Measurements from ENCODE around the gene PIGBOS1. TPM values are rescaled to one million over a fixed set of nuclear protein-coding genes. Genes with fewer than 3 reads are reported as not detected.
"Not testable (repeated sequence)": the region's sequence is repeated elsewhere in the genome, so short reads cannot be mapped to it uniquely, and the experiment has no call there.

The PIGBOS1 gene
- total RNA-seq, 1 experiment from 2014 or later: 15.4 TPM

DNA sequence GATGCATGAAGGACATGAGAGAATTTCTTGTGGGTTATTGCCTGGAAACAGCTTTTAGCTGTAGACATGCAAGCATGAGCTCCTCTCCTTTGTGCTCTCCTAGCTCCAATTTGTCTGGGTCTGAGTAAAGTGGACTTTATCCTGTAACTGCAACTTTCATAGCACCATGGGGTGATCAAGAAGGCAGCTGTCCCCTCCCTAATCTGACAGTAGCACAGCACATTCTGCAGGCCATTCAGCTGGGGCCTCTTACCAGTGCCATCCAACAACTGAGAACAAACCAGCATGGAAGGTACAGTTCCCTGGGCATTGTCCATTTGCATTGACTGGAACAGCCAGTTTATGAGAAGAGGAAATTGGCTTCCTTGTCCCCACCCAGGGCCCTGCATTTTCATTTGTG lies 21.6 kb downstream of the PIGBOS1 start:
- DNase-seq (ENCODE audit: low read depth): no peak

DNA sequence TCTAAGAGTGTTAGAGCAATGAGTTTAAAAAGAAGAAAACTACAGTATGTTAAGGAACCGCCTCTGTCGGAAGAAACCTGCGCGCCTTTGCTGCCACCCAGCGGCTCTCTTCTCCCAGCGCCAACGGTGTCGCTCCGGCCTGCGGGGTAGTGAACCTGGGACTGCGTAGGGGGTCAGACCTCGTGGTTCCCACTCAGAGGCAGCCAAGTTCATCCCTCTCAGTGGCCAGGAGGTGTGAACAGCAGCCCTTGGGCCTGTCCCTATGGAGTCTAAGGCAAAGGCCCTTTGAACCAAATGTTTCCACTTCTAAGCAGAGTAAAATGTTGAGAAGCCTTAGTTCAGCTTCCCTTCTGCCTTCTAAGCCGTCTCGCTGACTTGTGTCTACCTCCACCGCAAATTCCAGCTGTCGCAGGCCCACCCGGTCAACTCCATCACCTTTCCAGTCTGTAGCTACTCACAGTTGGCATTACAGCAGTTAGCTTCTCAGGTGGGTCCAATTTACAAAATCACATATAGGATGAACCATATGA lies 28.3 kb downstream of the PIGBOS1 start:
- DNase-seq (ENCODE audit: low read depth): peak; percentile 78

- peak; percentile 80 for DNase-seq (ENCODE audit: low read depth)
Observed at GRCh38 chr15:55289746-55290527, 29.0 kb downstream of the PIGBOS1 start, which contains the start of gene RAB27A. RAB27A (minus strand) TSS chr15:55289813; CDS start chr15:55234934, 54,879 bp downstream.

DNA sequence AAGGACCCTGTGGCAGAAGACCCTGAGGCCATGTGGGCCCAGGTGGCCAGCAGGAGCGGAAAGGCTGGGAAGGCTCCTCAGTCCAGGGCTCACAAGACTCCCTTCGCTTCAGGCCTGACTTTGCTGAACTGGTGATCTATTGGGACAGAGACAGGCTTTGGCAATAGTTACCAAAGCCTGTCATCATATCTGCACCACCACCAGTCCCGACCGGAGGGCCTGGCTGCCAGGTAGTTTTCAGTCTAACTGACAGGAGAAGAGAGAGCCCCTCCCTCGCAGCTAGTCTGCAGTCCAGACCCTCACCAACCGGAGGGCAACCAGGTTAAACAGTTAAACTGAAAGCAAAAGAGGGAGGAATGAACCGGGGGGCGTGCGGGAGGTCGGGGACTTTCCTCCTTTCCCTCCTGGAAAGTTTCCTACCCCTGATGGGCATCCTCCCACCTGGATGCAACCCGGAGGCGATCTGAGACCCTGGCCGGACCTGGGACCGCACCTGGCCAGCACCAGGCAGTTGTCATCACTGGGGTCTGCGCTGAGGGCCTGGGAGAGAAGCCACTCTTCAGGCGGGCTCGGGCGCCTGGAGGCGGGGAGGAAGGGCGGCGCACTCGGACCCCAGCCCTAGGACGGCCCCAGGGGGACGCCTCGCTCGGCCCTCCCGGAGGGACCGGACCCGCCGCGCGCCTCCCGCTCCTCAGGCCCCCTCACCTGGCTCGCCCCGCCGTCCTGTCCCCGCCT lies 29.7 kb downstream of the PIGBOS1 start:
- peak; percentile 46 for DNase-seq (ENCODE audit: low read depth)

DNA sequence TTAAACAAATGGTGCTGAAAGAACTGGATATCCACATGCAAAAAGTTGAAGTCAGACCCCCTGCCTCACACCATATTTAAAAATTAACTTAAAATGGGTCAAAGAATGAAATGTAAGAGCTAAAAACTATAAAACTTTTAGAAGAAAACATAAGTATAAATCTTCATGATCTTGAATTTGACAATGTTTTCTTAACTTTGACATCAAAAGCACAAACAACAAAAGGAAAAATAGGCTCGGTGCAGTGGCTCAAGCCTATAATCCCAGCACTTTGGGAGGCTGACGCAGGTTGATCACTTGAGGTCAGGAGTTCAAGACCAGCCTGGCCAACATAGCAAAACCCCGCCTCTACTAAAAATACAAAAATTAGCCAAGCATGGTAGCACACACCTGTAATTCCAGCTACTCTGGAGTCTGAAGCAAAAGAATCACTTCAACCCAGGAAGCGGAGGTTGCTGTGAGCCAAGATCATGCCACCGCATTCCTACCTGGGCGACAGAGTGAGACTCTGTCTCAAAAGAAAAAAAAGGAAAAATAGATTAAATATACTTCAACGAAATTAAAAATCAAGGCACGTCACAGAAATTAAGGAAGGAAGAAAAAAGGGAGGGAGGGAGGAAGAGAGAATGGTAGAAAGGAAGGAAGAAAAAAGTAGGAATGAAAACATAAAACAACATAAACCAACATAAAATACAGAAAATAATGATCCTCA lies 30.8 kb downstream of the PIGBOS1 start:
- DNase-seq (ENCODE audit: low read depth): no peak

GRCh38 chr15:55286442-55287189 lies 32.3 kb downstream of the PIGBOS1 start:
- DNase-seq (ENCODE audit: low read depth): not testable (repeated sequence)

GRCh38 chr15:55284426-55284825 lies 34.5 kb downstream of the PIGBOS1 start:
- DNase-seq (ENCODE audit: low read depth): no peak

- no peak for DNase-seq (ENCODE audit: low read depth)
Observed at GRCh38 chr15:55283379-55284147, 35.4 kb downstream of the PIGBOS1 start.

DNA sequence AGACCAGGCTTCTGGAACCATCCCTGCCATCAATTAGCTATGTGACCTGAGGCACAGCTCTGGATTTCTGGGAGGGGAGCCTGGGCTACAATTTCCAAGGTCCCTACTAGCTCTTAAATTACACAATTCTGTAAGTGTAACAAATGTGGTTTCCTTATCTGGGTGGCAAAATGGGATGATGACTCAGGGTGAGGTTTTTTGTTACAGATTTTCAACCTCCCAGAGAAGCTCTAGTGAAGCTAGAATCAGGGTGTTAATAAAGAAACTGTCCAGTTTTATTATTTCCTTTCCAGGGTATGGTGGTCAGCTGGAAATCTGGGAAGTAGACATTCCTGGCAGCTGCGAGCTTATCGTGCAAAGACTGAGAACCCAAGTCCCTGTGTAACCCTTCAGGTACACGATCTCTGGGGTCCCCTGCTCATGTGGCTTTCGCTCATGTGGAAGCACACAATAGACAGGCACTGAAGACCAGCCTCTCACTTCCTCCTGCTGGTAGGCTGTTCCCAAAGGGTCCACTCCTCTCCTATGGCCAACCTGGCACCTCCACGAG lies 36.6 kb downstream of the PIGBOS1 start:
- peak; percentile 90 for DNase-seq (ENCODE audit: low read depth)

- DNase-seq (ENCODE audit: low read depth): no peak
Observed at GRCh38 chr15:55281517-55282228, 37.2 kb downstream of the PIGBOS1 start.

DNA sequence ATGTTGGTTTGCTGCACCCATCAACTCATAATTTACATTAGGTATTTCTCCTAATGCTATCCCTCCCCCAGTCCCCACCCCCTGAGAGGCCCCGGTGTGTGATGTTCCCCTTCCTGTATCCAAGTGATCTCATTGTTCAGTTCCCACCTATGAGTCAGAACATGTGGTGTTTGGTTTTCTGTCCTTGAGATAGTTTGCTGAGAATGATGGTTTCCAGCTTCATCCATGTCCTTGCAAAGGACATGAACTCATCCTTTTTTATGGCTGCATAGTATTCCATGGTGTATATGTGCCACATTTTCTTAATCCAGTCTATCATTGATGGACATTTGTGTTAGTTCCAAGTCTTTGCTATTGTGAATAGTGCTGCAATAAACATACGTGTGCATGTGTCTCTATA lies 38.3 kb downstream of the PIGBOS1 start:
- peak; percentile 69 for DNase-seq (ENCODE audit: low read depth)

- DNase-seq (ENCODE audit: low read depth): peak; percentile 95
Observed at GRCh38 chr15:55279746-55280351, 39.1 kb downstream of the PIGBOS1 start.

DNA sequence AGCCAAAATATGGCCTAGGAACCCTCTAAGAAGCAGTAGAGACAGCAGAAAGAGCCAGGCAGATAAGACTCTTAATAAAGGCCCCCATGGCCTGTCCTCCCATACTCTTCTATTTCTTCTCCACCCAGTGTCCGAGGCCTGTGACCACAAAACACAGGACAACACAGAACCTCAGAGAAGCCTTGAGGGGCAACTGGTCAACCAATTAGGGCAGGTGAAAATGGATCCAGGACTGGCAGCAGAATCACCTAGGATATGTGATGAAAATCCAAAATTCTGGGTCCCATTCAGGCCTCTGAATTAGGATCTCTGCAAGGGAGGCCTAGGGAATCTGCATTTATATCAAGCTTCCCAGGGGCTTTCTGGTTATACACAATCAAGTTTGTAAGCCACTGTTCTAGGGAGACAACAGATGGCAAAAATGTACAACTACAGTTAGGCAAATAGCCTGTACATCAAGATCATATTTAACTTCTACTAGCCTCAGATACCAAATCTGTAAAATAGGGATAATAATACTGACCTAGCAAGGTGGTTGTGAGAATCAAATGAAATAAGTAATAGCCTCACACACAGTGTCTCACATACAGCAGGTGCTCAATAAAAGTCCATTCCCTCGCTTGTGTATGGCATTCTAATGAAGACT lies 39.7 kb downstream of the PIGBOS1 start:
- DNase-seq (ENCODE audit: low read depth): no peak

- DNase-seq (ENCODE audit: low read depth): no peak
Observed at GRCh38 chr15:55277715-55278114, 41.2 kb downstream of the PIGBOS1 start.

GRCh38 chr15:55277116-55277564 lies 41.8 kb downstream of the PIGBOS1 start:
- peak; percentile 60 for DNase-seq (ENCODE audit: low read depth)

GRCh38 chr15:55276324-55276723 lies 42.6 kb downstream of the PIGBOS1 start:
- no peak for DNase-seq (ENCODE audit: low read depth)

- DNase-seq (ENCODE audit: low read depth): no peak
Observed at GRCh38 chr15:55270291-55270690, 48.6 kb downstream of the PIGBOS1 start.

- no peak for DNase-seq (ENCODE audit: low read depth)
Observed at GRCh38 chr15:55268176-55268695, 50.7 kb downstream of the PIGBOS1 start.
